ENCODE results near the gene MYH16.

- TF ChIP-seq CTCF (IDR thresholded peaks at IDR 0.05) (no peak), EZH2 (IDR thresholded peaks at IDR 0.05) (no peak)
Observed at GRCh38 chr7:99287779-99288534, 15.3 kb downstream of the MYH16 start.
